MM.1S (cell line): ENCODE results near the gene PTPRF.

Experiments
- EZH2 ChIP-seq: fragments of 300-600 bp; sonication (generic); optimal IDR thresholded peaks from 2 replicates; pipeline ENCODE3; 2017; ENCODE audit warnings: low read depth, mild to moderate bottlenecking, antibody characterized with exemption, low read length, mixed read lengths
- EZH2phosphoT487 ChIP-seq: fragments of 300-600 bp; sonication (generic); IDR thresholded peaks from 2 replicates; pipeline ENCODE4 v1.6.1; 2018; ENCODE audit warnings: antibody characterized with exemption, low read length
- TF ChIP-seq, protein P1 (sequence below): fragments of 300-600 bp; sonication (generic); IDR thresholded peaks from 2 replicates; pipeline ENCODE4 v1.5.1; 2016; ENCODE audit warnings: antibody characterized with exemption, low read length, mixed read lengths

GRCh38 chr1:43546388-43547100 lies 15.9 kb downstream of the PTPRF start:
- TF ChIP-seq, protein P1, sequence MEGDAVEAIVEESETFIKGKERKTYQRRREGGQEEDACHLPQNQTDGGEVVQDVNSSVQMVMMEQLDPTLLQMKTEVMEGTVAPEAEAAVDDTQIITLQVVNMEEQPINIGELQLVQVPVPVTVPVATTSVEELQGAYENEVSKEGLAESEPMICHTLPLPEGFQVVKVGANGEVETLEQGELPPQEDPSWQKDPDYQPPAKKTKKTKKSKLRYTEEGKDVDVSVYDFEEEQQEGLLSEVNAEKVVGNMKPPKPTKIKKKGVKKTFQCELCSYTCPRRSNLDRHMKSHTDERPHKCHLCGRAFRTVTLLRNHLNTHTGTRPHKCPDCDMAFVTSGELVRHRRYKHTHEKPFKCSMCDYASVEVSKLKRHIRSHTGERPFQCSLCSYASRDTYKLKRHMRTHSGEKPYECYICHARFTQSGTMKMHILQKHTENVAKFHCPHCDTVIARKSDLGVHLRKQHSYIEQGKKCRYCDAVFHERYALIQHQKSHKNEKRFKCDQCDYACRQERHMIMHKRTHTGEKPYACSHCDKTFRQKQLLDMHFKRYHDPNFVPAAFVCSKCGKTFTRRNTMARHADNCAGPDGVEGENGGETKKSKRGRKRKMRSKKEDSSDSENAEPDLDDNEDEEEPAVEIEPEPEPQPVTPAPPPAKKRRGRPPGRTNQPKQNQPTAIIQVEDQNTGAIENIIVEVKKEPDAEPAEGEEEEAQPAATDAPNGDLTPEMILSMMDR, result no peak
- no peak for TF ChIP-seq EZH2phosphoT487
- no peak for TF ChIP-seq EZH2
